IMR-90 (cell line): Measurements from ENCODE around the gene TP63. TPM values are rescaled to one million over a fixed set of nuclear protein-coding genes. Genes with fewer than 3 reads are reported as not detected.

Source experiments
- ATAC-seq: fragments of 200-7000 bp; cut with Tn5 transposase; 2 replicates; pipeline ENCODE4 v1.9.1; 2020; ENCODE audit warnings: low read depth, mild to moderate bottlenecking, moderate library complexity
- BruUV-seq: library from RNA; stranded (reverse); fragments of 400-500 nt; replicated peaks from 2 replicates; lab custom pipeline; 2021; lab: Mats Ljungman, UMichigan
- CTCF ChIA-PET: fragments of 300-600 bp; formaldehyde crosslinking; extraction: SDS; loops from one replicate; lab custom pipeline; 2021; ENCODE audit warnings: antibody characterized with exemption; lab: Yijun Ruan, JAX
- POLR2A ChIA-PET: fragments of 300-600 bp; sonication (Branson Sonifier 250); formaldehyde crosslinking; loops from one replicate; lab custom pipeline; 2022; ENCODE audit warnings: antibody characterized with exemption; ENCODE audit not compliant: unreplicated experiment; lab: Charles Lee
- DNase-seq: peaks from one replicate; pipeline ENCODE4 v3.0.0; 2013
- H2AFZ ChIP-seq: replicated peaks from 2 replicates; pipeline ENCODE3; 2013; ENCODE audit warnings: low read length, mild to moderate bottlenecking; ENCODE audit not compliant: poor library complexity
- H2AK5ac ChIP-seq: 2 replicates; pipeline ENCODE4 v1.6.1; 2013; ENCODE audit warnings: low read depth, low read length, inconsistent platforms
- H2AK9ac ChIP-seq: replicated peaks from 2 replicates; pipeline ENCODE3; 2013; ENCODE audit warnings: mild to moderate bottlenecking, low read depth, low read length, moderate library complexity; ENCODE audit not compliant: poor library complexity
- H2BK120ac ChIP-seq: 2 replicates; pipeline ENCODE4 v1.6.1; 2013; ENCODE audit warnings: low read depth, low read length, inconsistent platforms
- H2BK15ac ChIP-seq: 3 replicates; pipeline ENCODE4 v1.6.1; 2013; ENCODE audit warnings: low read depth, low read length, inconsistent platforms
- H2BK20ac ChIP-seq: 2 replicates; pipeline ENCODE4 v1.6.1; 2013; ENCODE audit warnings: low read depth, mild to moderate bottlenecking, inconsistent platforms, low read length, moderate library complexity
- H2BK5ac ChIP-seq: 2 replicates; pipeline ENCODE4 v1.6.1; 2013; ENCODE audit warnings: mild to moderate bottlenecking, low read depth, low read length, inconsistent platforms; ENCODE audit not compliant: poor library complexity, severe bottlenecking
- H3K14ac ChIP-seq: replicated peaks from 2 replicates; pipeline ENCODE4 v1.6.1; 2013; ENCODE audit warnings: low read depth, low read length, inconsistent platforms
- H3K18ac ChIP-seq: 2 replicates; pipeline ENCODE4 v1.6.1; 2013; ENCODE audit warnings: low read depth, low read length, control low read depth
- H3K23ac ChIP-seq: 2 replicates; pipeline ENCODE4 v1.6.1; 2013; ENCODE audit warnings: low read depth, low read length, inconsistent platforms
- H3K27ac ChIP-seq: 2 replicates; pipeline ENCODE4 v1.5.1; 2013; ENCODE audit warnings: mild to moderate bottlenecking, control low read depth, low read length; ENCODE audit not compliant: insufficient read depth
- H3K27me3 ChIP-seq: 2 replicates; pipeline ENCODE4 v1.6.1; 2013; ENCODE audit warnings: low read length; ENCODE audit not compliant: control insufficient read depth, insufficient read depth
- H3K36me3 ChIP-seq: 2 replicates; pipeline ENCODE4 v1.6.1; 2013; ENCODE audit warnings: low read length, mixed read lengths; ENCODE audit not compliant: control insufficient read depth, insufficient read depth
- H3K4ac ChIP-seq: 2 replicates; pipeline ENCODE4 v1.6.1; 2013; ENCODE audit warnings: low read depth, low read length, inconsistent platforms
- H3K4me1 ChIP-seq: 2 replicates; pipeline ENCODE4 v1.6.1; 2013; ENCODE audit warnings: low read length, mixed read lengths; ENCODE audit not compliant: control insufficient read depth, insufficient read depth
- H3K4me2 ChIP-seq: 2 replicates; pipeline ENCODE4 v1.6.1; 2013; ENCODE audit warnings: low read depth, mild to moderate bottlenecking, control low read depth, low read length, moderate library complexity
- H3K4me3 ChIP-seq: 2 replicates; pipeline ENCODE4 v1.5.1; 2013; ENCODE audit warnings: low read depth, mild to moderate bottlenecking, control low read depth, low read length, moderate library complexity; ENCODE audit not compliant: insufficient read depth
- H3K56ac ChIP-seq: 2 replicates; pipeline ENCODE4 v1.6.1; 2013; ENCODE audit warnings: low read length, inconsistent platforms; ENCODE audit not compliant: insufficient read depth; ENCODE audit errors: extremely low read depth
- H3K79me1 ChIP-seq, 2 experiments: 2 replicates each; pipeline ENCODE4 v1.6.1; 2013; ENCODE audit warnings: low read length in 2 of 2, inconsistent platforms in 1 of 2, low read depth in 1 of 2
- H3K9ac ChIP-seq: 2 replicates; pipeline ENCODE4 v1.6.1; 2013; ENCODE audit warnings: low read depth, low read length, control low read depth
- H3K9me1 ChIP-seq: 2 replicates; pipeline ENCODE4 v1.6.1; 2013; ENCODE audit warnings: low read length, inconsistent platforms; ENCODE audit not compliant: insufficient read depth
- H3K9me3 ChIP-seq: 2 replicates; pipeline ENCODE4 v1.6.1; 2013; ENCODE audit warnings: low read length; ENCODE audit not compliant: control insufficient read depth, insufficient read depth
- H4K20me1 ChIP-seq: 2 replicates; pipeline ENCODE4 v1.6.1; 2013; ENCODE audit warnings: low read length, inconsistent platforms; ENCODE audit not compliant: insufficient read depth
- H4K5ac ChIP-seq: 2 replicates; pipeline ENCODE4 v1.6.1; 2013; ENCODE audit warnings: mild to moderate bottlenecking, low read depth, low read length, control low read depth
- H4K8ac ChIP-seq, 2 experiments: 2 replicates each; pipeline ENCODE4 v1.6.1; 2013; ENCODE audit warnings: low read depth in 2 of 2, low read length in 2 of 2, control low read depth in 1 of 2, inconsistent platforms in 1 of 2
- H4K91ac ChIP-seq: 2 replicates; pipeline ENCODE4 v1.6.1; 2013; ENCODE audit warnings: low read depth, low read length, inconsistent platforms; ENCODE audit not compliant: insufficient read depth
- CTCF ChIP-seq: conservative IDR thresholded peaks from 2 replicates; pipeline ENCODE4 v1.5.1; 2012; ENCODE audit warnings: mild to moderate bottlenecking, low read depth, low read length, improper control_type of control experiment
- MXI1 ChIP-seq: IDR thresholded peaks from 2 replicates; pipeline ENCODE4 v1.6.1; 2012; ENCODE audit warnings: low read depth, mild to moderate bottlenecking, low read length, moderate library complexity, borderline replicate concordance
- SMC3 ChIP-seq: fragments of 150-350 bp; IDR thresholded peaks from 2 replicates; pipeline ENCODE4 v1.6.1; 2016; ENCODE audit warnings: low read depth, mild to moderate bottlenecking, antibody characterized with exemption, low read length, moderate library complexity
- WGBS, 2 experiments: methylation state at CpG; one replicate each; pipeline versions ENCODE4 v1.1.5 to v1.1.7; 2013; ENCODE audit warnings: missing lambda C conversion rate in 2 of 2; ENCODE audit not compliant: insufficient read length in 1 of 2; ENCODE audit errors: extremely low coverage in 2 of 2; 5-methylcytosine and 5-hydroxymethylcytosine counted together
- dilution Hi-C: fragments of 300-500 bp; cut with HindIII; formaldehyde crosslinking; loops from one replicate; pipeline ENCODE4 v1.14.3; 2018; ENCODE audit warnings: low sequenced_read_pairs; ENCODE audit not compliant: unreplicated experiment
- in situ Hi-C: fragments of 300-500 bp; cut with MboI; formaldehyde crosslinking; loops from 3 replicates; pipeline ENCODE4 v1.14.3; 2019; ENCODE audit warnings: low sequenced_read_pairs, inconsistent platforms, mixed read lengths
- intact Hi-C: fragments of 100-400 bp; cut with micrococcal nuclease; formaldehyde crosslinking; loops from 2 replicates; pipeline ENCODE4 v1.10.0; 2022
- polyA plus RNA-seq, 3 experiments: library from polyadenylated mRNA; depleted of rRNA; stranded (reverse); fragments of >200 nt; gene quantifications; 2 replicates each; pipeline ENCODE4 v1.2.3, GENCODE V29; 2012; ENCODE audit warnings: low replicate concordance in 1 of 3
- total RNA-seq: library from RNA; depleted of rRNA; stranded (reverse); fragments of >200 nt; gene quantifications from 2 replicates; pipeline ENCODE4 v1.2.3, GENCODE V29; 2012

Gene TP63
- total and polyA plus RNA-seq, 2 of the 4 experiments (the other 2 are of a cell fraction): not detected

- Histone ChIP-seq H3K9me1 (peaks cover 2% of the 10 kb centered on the region; the same call in 1 of the 2 replicates), H3K4me3 (no peak overlapping the region), H3K27ac (no peak overlapping the region), H3K4me1 (peaks cover 4% of the 10 kb centered on the region), H3K14ac (no peak overlapping the region), H3K36me3 (no peaks in the 10 kb centered on the region), H4K5ac (no peak overlapping the region), H2BK20ac (no peak overlapping the region), H3K9ac (no peak overlapping the region), H3K23ac (no peak overlapping the region), H3K27me3 (no peaks in the 10 kb centered on the region), H3K79me1 (no peaks in the 10 kb centered on the region), H3K9me3 (no peaks in the 10 kb centered on the region), H2BK120ac (no peak overlapping the region; the same call in 1 of the 2 replicates), H3K4me2 (no peak overlapping the region), H3K56ac (no peak overlapping the region), H2BK5ac (no peak overlapping the region), H2AK5ac (0 out of 2 replicates have a peak overlapping the region, but pooled peaks have one; percentile 51), H4K8ac (no peak overlapping the region), H3K18ac (no peak overlapping the region), H3K4ac (no peak overlapping the region; the same call in 1 of the 2 replicates), H2AK9ac (no peak overlapping the region), H4K91ac (no peak overlapping the region), H2AFZ (no peak overlapping the region), H4K20me1 (no peaks in the 10 kb centered on the region), H2BK15ac (no peak overlapping the region)
- ChIA-PET POLR2A (no interaction called here), CTCF (no interaction called here)
- TF ChIP-seq SMC3 (no peak), CTCF (no peak), MXI1 (no peak)
- no TSS peak for BruUV-seq
- intact Hi-C loops (no loop called here), dilution Hi-C loops (no loop called here), in situ Hi-C loops (no loop called here)
- WGBS, 2 experiments: no CpG with 5 or more reads among the region's 4 CpGs
- ATAC-seq (no peak), DNase-seq (no peak)
These were observed 87.0 kb downstream of the TP63 start for GRCh38 chr3:189718215-189718614.
